ENCODE results near the gene KEL. TPM values are rescaled to one million over a fixed set of nuclear protein-coding genes. Genes with fewer than 3 reads are reported as not detected.

Gene KEL
- total and polyA plus RNA-seq, 7 experiments from 2014 or later = 0.11 to 1.5 (median 0.22) TPM; not detected in 2

- ChIA-PET CTCF (no interaction called here), POLR2A (no interaction called here)
- no peak overlapping the region for H3K4me3 Mint-ChIP-seq
- Histone ChIP-seq H3K36me3 (ENCODE audit: control insufficient read depth in 2 of 3, insufficient read depth in 3 of 3, low read length in 3 of 3) (no peaks in the 10 kb centered on the region), H3K27ac (ENCODE audit: low read depth, low read length) (no peak overlapping the region), H3K4me3 (ENCODE audit: low read length) (no peak overlapping the region), H3K27me3 (ENCODE audit: control insufficient read depth in 2 of 2, insufficient read depth in 2 of 2, low read length in 2 of 2) (peaks cover 0 to 4% of the 10 kb centered on the region in 2 donors), H3K9me3 (ENCODE audit: control insufficient read depth in 2 of 3, low read length in 3 of 3) (no peaks in the 10 kb centered on the region), H3K4me1 (ENCODE audit: control insufficient read depth in 2 of 2, insufficient read depth in 2 of 2, low read length in 2 of 2) (no peaks in the 10 kb centered on the region)
- DNase-seq (no peak), ATAC-seq (no peak)
- H3K9me3 Mint-ChIP-seq = no peaks in the 10 kb centered on the region
- no peaks in the 10 kb centered on the region for H3K36me3 Mint-ChIP-seq
- intact Hi-C loops (cut with micrococcal nuclease) = no loop called here
- no peak overlapping the region for H3K27ac Mint-ChIP-seq
- H3K4me1 Mint-ChIP-seq = peaks cover 0 to 2% (median 0%) of the 10 kb centered on the region in 7 donors
- peaks cover 26 to 52% (median 33%) of the 10 kb centered on the region in 5 donors for H3K27me3 Mint-ChIP-seq
These were observed 1.8 kb upstream of the KEL start for GRCh38 chr7:142963993-142964392.

GRCh38 chr7:142962991-142963390, 828 bp upstream of the KEL start:
- Mint-ChIP-seq H3K27me3 (peaks cover 21 to 43% (median 26%) of the 10 kb centered on the region in 5 donors), H3K27ac (no peak overlapping the region), H3K9me3 (no peaks in the 10 kb centered on the region), H3K36me3 (no peaks in the 10 kb centered on the region), H3K4me3 (no peak overlapping the region), H3K4me1 (peaks cover 0 to 2% (median 0%) of the 10 kb centered on the region in 7 donors)
- Histone ChIP-seq H3K9me3 (ENCODE audit: control insufficient read depth in 2 of 3, low read length in 3 of 3) (no peaks in the 10 kb centered on the region), H3K36me3 (ENCODE audit: control insufficient read depth in 2 of 3, insufficient read depth in 3 of 3, low read length in 3 of 3) (no peaks in the 10 kb centered on the region), H3K27ac (ENCODE audit: low read depth, low read length) (no peak overlapping the region), H3K4me3 (ENCODE audit: low read length) (no peak overlapping the region), H3K27me3 (ENCODE audit: control insufficient read depth in 2 of 2, insufficient read depth in 2 of 2, low read length in 2 of 2) (peaks cover 0 to 4% of the 10 kb centered on the region in 2 donors), H3K4me1 (ENCODE audit: control insufficient read depth in 2 of 2, insufficient read depth in 2 of 2, low read length in 2 of 2) (no peaks in the 10 kb centered on the region)
- ChIA-PET CTCF (no interaction called here), POLR2A (no interaction called here)
- ATAC-seq (no peak), DNase-seq (no peak)
- intact Hi-C loops (cut with micrococcal nuclease) = no loop called here

- peaks cover 14 to 33% (median 28%) of the 10 kb centered on the region in 5 donors for H3K27me3 Mint-ChIP-seq
- intact Hi-C loops (cut with micrococcal nuclease) = no loop called here
These were observed 579 bp downstream of the KEL start for GRCh38 chr7:142961595-142961972.

GRCh38 chr7:142960955-142961512, 1.1 kb downstream of the KEL start:
- Mint-ChIP-seq H3K27me3 (peaks cover 14 to 33% (median 30%) of the 10 kb centered on the region in 5 donors), H3K4me1 (peaks cover 0 to 2% (median 0%) of the 10 kb centered on the region in 7 donors), H3K9me3 (peaks cover 2 to 10% (median 7%) of the 10 kb centered on the region in 11 donors), H3K36me3 (peaks cover 0 to 9% (median 3%) of the 10 kb centered on the region in 5 donors), H3K27ac (no peak overlapping the region), H3K4me3 (no peak overlapping the region)
- H3K27me3 ChIP-seq (ENCODE audit: control insufficient read depth in 2 of 2, insufficient read depth in 2 of 2, low read length in 2 of 2) = no peaks in the 10 kb centered on the region
- intact Hi-C loops (cut with micrococcal nuclease) = no loop called here
- ChIA-PET POLR2A (no interaction called here), CTCF (no interaction called here)
- H3K27ac ChIP-seq (ENCODE audit: low read depth, low read length) = no peak overlapping the region
- no peak for DNase-seq
- ATAC-seq = no peak
- H3K4me3 ChIP-seq (ENCODE audit: low read length) = no peak overlapping the region
- H3K4me1 ChIP-seq (ENCODE audit: control insufficient read depth in 2 of 2, insufficient read depth in 2 of 2, low read length in 2 of 2) = no peaks in the 10 kb centered on the region
- no peaks in the 10 kb centered on the region for H3K36me3 ChIP-seq (ENCODE audit: control insufficient read depth in 2 of 3, insufficient read depth in 3 of 3, low read length in 3 of 3)
- peaks cover 0 to 3% (median 0%) of the 10 kb centered on the region in 3 experiments for H3K9me3 ChIP-seq (ENCODE audit: control insufficient read depth in 2 of 3, low read length in 3 of 3)

More at GRCh38 chr7:142961595-142961972, 579 bp downstream of the KEL start:
- Histone ChIP-seq H3K4me1 (ENCODE audit: control insufficient read depth in 2 of 2, insufficient read depth in 2 of 2, low read length in 2 of 2) (no peaks in the 10 kb centered on the region), H3K9me3 (ENCODE audit: control insufficient read depth in 2 of 3, low read length in 3 of 3) (no peaks in the 10 kb centered on the region), H3K36me3 (ENCODE audit: control insufficient read depth in 2 of 3, insufficient read depth in 3 of 3, low read length in 3 of 3) (no peaks in the 10 kb centered on the region), H3K27ac (ENCODE audit: low read depth, low read length) (no peak overlapping the region), H3K4me3 (ENCODE audit: low read length) (no peak overlapping the region), H3K27me3 (ENCODE audit: control insufficient read depth in 2 of 2, insufficient read depth in 2 of 2, low read length in 2 of 2) (no peaks in the 10 kb centered on the region)
- Mint-ChIP-seq H3K4me1 (peaks cover 0 to 2% (median 0%) of the 10 kb centered on the region in 7 donors), H3K36me3 (peaks cover 0 to 3% (median under 1%) of the 10 kb centered on the region in 5 donors), H3K9me3 (peaks cover 0 to 4% (median 1%) of the 10 kb centered on the region in 11 donors), H3K27ac (no peak overlapping the region), H3K4me3 (no peak overlapping the region)
- ChIA-PET POLR2A (no interaction called here), CTCF (no interaction called here)
- DNase-seq (no peak), ATAC-seq (no peak)

GRCh38 chr7:142959202-142959601, 3.0 kb downstream of the KEL start:
- intact Hi-C loops (cut with micrococcal nuclease) = no loop called here
- Histone ChIP-seq H3K27me3 (ENCODE audit: control insufficient read depth in 2 of 2, insufficient read depth in 2 of 2, low read length in 2 of 2) (no peaks in the 10 kb centered on the region), H3K27ac (ENCODE audit: low read depth, low read length) (no peak overlapping the region), H3K4me1 (ENCODE audit: control insufficient read depth in 2 of 2, insufficient read depth in 2 of 2, low read length in 2 of 2) (no peaks in the 10 kb centered on the region), H3K4me3 (ENCODE audit: low read length) (no peak overlapping the region), H3K9me3 (ENCODE audit: control insufficient read depth in 2 of 3, low read length in 3 of 3) (peaks cover 0 to 16% (median 5%) of the 10 kb centered on the region in 3 experiments), H3K36me3 (ENCODE audit: control insufficient read depth in 2 of 3, insufficient read depth in 3 of 3, low read length in 3 of 3) (no peaks in the 10 kb centered on the region)
- CTCF ChIA-PET = no interaction called here
- Mint-ChIP-seq H3K9me3 (peaks cover 11 to 24% (median 15%) of the 10 kb centered on the region in 11 donors), H3K27ac (no peak overlapping the region), H3K36me3 (peaks cover 3 to 15% (median 12%) of the 10 kb centered on the region in 5 donors), H3K4me3 (no peak overlapping the region), H3K27me3 (peaks cover 14 to 33% (median 25%) of the 10 kb centered on the region in 5 donors), H3K4me1 (peaks cover 0 to 2% (median 0%) of the 10 kb centered on the region in 7 donors)
- DNase-seq (no peak), ATAC-seq (no peak)
- POLR2A ChIA-PET = no interaction called here

- Histone ChIP-seq H3K4me1 (ENCODE audit: control insufficient read depth in 2 of 2, insufficient read depth in 2 of 2, low read length in 2 of 2) (no peaks in the 10 kb centered on the region), H3K9me3 (ENCODE audit: control insufficient read depth in 2 of 3, low read length in 3 of 3) (peaks cover 0 to 18% (median 5%) of the 10 kb centered on the region in 3 experiments), H3K4me3 (ENCODE audit: low read length) (no peak overlapping the region), H3K36me3 (ENCODE audit: control insufficient read depth in 2 of 3, insufficient read depth in 3 of 3, low read length in 3 of 3) (no peaks in the 10 kb centered on the region), H3K27ac (ENCODE audit: low read depth, low read length) (no peak overlapping the region), H3K27me3 (ENCODE audit: control insufficient read depth in 2 of 2, insufficient read depth in 2 of 2, low read length in 2 of 2) (no peaks in the 10 kb centered on the region)
- CTCF ChIA-PET = no interaction called here
- peaks cover 3 to 22% (median 13%) of the 10 kb centered on the region in 5 donors for H3K36me3 Mint-ChIP-seq
- ATAC-seq (no peak), DNase-seq (no peak)
- H3K27ac Mint-ChIP-seq = no peak overlapping the region
- H3K4me1 Mint-ChIP-seq = no peaks in the 10 kb centered on the region
- POLR2A ChIA-PET = no interaction called here
- no peak overlapping the region for H3K4me3 Mint-ChIP-seq
- peaks cover 11 to 36% (median 23%) of the 10 kb centered on the region in 11 donors for H3K9me3 Mint-ChIP-seq
- H3K27me3 Mint-ChIP-seq = peaks cover 14 to 29% (median 25%) of the 10 kb centered on the region in 5 donors
- intact Hi-C loops (cut with micrococcal nuclease) = no loop called here
These were observed 4.4 kb downstream of the KEL start for GRCh38 chr7:142957723-142958122.
